SKM-1 (cell line): ENCODE measurements around the gene DLX3.

Experiments
- DNase-seq: peaks from one replicate; lab custom pipeline; 2025; ENCODE audit not compliant: unreplicated experiment; lab: John Stamatoyannopoulos, UW

The DLX3 gene

DNA sequence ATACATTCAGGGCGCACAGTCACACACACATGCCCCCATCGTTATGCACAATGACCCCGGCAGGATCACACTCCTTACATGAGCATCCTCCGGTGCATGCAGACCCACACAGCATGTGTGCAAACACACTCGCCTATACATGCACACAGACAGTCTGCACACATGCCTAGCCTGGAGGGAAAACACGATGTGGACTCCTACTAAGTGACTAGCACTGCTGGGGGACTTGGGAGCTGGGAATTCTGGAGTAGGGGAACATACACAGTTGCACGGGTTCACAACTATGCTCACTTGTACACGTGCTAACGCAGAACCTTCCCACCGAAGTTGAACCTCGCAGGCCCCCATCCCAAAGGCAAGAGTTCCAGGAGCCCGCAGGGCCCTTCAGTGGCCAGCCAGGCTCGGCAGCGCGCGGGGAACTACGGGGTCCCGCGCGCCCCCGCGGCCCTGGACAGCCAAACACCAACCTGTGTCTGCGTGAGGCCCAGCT, 2.0 kb downstream of the DLX3 start:
- no peak for DNase-seq

DNA sequence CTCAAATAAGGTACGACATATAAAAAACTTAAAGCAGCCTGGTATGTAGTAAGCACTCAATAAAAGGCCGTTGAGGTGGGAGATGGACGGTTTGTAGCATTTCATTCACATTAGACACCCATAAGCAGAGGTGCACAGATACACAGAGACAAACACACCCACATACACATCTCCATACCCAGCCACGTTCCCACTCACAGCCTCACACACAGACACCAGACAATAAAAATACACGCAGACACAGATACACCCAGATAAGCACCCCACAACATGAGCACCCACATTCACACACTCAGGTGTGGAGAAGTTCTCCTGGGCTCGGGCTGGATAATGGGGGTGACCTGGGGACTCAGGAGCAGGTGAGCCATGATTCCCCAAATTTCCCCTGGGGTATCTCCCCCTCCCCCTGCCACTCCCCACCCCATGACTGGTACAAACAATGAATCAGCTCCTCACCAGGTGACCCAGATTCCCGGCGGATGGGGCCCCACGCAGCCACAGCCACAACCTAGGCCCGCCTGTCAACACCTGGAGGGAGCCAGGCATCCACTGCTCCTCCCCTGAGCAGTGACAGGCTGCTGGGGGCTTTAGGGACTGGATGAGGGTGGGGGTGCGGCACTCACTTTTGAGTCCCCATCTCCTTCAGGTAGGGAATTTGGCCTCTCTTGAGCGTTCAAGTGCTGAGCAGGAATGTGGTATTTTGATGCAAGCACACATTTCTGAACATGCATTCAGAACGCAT, 2.7 kb downstream of the DLX3 start:
- no peak for DNase-seq

GRCh38 chr17:49991409-49991808, 3.6 kb downstream of the DLX3 start:
- no peak for DNase-seq

DNA sequence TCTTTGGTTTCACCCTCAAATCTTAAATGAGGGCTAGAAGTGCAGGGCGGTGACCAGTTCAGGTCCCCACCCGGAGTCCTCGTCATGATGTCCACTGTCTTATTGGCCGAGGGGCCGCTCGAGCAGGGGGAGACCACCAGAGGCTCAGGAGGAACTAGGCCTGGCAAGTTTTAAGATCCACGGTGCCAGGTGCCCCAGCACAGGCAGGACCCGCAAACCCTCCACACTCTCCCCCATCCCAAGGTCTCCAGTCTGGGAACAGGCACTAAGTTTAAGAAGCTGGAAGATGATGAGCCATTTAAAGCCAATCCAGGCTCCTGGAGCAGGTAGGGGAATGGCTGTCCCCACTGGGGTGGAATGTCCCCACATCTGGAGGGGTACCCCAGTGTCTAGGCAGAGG, 4.1 kb downstream of the DLX3 start:
- DNase-seq = no peak

- no peak for DNase-seq
These were observed 4.7 kb downstream of the DLX3 start for GRCh38 chr17:49990331-49990730.

DNA sequence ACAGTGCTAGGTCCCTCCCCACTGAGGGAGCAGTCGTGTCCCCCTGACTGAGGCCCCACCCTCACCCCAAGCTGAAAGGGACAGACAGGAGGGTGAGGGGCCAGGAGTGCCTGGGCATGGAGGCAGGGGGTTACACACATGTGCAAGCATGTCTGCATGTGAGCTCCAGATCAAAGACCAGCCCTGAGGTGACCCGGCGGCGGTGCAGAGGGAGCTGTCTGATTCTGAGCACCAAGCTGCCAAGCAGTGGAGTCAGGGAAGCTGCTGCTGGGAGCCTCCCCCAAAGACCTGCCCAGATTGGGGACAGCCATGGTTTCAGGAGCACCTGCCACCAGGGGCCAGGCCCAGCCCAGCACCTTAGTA, 5.5 kb downstream of the DLX3 start:
- no peak for DNase-seq

GRCh38 chr17:49987681-49988441, 7.2 kb downstream of the DLX3 start:
- DNase-seq = no peak

DNA sequence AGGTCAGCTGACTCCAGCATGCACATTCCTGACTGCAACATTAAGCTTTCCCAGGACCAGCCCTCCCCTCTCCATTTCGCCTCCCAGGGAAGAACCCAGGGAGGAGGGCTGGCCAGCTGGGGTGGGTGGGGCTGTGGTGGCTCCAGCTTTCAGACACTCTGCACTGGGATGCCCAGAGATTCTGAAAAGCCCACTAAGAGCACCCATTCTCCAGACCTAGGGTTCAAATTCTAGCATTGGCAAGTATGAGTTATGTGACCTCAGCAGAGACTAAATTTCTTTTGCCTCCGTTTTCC, 7.8 kb downstream of the DLX3 start:
- no peak for DNase-seq

DNA sequence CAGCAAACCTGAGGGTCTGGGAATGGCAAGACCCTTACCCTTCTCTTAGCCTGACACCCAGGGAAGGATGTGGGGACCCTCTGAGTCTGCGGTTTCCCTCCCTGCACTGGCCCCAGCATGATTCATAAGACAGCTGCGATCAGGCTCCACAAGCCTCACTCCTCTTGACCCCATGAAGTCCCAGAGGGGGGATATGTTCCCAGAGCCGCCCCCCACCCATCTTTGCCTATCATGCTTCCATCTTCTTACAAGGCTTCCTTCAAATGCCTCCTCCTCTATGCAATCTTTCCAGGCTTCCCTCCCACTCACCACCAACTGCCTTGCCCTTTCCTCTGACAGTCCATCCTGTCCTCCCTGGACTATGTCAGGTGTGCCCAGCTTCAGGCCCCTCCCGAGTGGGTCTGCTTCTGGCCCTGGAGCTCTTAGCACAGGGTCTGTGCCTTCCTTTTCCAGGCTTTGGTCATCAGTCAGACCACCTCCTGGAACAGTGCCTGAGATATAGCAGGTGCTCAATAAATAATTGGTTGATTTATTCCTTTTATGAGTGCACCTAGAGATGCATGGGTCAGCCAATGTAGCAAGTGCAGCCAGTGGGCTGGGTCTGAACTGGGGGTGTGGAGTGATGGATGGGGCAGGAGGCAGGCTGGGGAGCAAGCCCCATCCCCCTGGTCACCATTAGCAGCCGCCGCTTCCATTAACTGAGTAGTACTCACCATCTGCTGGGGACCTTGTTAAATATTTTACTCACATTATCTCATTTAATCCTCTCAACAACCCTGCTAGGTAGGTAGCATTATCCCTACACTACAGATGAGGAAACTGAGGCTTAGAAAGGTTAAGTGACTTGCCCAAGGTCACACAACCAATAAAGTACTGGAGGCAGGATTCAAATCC, 8.4 kb downstream of the DLX3 start:
- DNase-seq = no peak

DNA sequence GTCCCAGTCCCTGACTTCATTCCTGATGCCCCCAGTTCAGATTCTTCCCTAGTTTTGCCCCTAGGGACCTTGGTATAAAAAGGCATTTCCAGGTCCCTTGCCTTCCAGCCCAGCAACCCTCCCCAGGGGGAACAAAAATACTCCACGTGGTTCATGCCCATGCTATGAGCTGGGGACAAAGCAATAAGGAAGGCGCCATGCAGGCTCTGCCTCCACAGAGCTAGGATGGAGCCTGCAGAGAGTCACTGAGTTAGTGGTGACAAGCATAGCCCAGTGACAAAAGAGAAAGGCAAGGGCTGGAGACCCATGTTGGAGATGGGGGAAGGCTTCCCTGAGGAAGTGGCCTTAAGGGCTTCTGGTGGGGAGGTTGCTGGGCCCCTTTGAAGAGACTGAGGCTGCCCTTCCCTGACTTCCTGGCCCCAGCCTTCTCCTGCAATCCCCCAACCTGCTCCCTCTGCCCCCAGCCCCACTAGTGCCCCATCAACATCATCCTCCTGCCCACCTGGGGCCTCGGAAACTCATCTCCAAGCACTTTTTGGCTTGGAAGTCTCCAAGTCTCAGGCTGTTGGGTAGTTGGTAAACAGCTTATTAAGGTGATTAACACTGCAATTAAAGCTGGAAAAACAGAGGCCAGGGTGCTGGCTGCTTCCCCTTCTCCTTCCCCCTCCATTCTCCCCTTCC, 9.6 kb downstream of the DLX3 start:
- no peak for DNase-seq

DNA sequence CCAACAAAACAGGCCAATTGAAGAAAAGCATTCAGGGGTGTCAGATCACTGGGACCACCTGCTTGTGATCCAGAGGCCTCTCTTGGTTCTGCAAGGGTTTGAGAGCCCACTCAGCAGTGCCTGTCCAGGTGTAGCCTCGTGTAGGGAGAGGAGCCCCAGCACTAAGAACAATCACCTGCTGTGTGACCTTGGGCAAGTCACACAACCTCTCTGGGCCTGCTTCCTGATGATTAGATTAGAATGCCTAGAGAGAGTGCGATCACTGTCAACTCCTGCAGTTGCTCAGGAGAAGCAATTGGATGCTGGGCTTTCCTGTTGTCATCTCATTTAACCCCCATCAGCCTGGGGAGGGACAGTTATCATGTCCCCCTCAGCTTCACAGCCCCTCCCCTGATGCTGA, 10.2 kb downstream of the DLX3 start:
- no peak for DNase-seq

- no peak for DNase-seq
These were observed 10.7 kb downstream of the DLX3 start for GRCh38 chr17:49984283-49984682.

DNA sequence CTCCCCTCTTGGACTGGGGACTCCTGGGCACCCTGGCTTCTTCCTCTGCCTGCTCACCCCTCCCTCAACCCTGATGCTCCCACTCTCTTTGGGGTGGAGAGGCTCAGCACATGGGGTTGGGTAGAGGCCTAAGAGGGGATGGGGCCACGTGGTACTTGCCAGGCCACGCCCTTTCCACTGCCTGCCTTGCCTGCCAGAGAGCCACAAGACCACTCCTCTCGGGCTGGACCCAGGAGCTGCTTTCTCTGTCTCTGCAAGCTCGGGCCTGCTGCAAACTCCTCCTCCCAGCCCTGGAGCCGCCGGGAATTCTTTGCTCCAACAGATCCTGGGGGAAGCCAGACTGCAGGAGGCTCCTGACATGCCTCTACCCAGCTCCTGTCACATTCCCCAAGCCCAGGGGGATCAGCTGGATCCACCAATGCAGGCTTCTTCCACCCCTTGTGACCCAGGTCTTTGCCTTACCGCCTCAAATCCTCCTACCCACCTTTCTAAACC, 14.3 kb downstream of the DLX3 start:
- DNase-seq = no peak

- no peak for DNase-seq
These were observed 15.1 kb downstream of the DLX3 start for GRCh38 chr17:49979748-49980479.

- DNase-seq = peak; percentile 28
These were observed 16.5 kb downstream of the DLX3 start for GRCh38 chr17:49978501-49978900.

DNA sequence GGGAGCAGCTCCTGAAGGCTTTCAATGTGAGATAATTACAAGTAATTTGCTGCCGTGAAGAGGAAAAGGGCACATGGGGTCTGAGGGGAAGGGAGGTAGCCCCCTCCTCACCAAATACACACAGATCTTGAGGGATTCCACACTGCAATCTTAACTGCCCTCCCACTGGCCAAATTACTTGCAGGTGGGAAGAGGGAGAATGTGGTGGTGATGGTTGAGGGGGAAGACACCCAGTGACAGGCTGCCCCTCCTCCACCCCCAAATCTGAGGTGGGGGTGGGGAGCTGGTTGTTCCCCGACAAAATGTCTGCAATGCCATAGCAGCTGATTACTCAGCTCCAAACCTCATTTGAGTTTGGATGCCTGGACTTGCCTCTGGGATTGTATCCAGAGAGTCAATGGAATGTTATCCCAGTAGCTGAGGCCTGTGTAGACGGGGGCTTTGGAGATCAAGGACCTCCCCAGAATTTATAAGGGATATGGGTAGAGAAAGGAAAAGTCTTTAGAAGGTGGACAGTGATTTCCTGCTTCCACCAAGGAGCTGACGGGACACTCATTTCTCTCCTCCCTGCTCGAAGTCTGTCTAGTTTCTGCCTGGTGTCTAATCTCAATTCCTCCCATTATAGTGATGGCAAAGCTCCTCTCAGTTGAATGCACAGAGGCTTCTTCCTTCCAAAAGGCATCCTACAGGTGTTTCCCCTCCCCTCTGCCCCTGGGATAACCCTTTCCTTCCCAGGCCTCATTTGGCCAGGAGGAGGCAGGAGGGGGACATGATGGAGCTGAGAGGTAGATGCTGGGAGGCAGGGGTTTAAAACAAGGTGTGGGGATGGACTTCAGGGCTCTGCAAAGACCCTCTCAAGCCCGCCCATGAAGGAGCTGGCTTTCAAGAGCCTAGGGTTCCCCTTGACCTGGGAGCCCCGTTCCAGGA, 17.3 kb downstream of the DLX3 start:
- DNase-seq = no peak

DNA sequence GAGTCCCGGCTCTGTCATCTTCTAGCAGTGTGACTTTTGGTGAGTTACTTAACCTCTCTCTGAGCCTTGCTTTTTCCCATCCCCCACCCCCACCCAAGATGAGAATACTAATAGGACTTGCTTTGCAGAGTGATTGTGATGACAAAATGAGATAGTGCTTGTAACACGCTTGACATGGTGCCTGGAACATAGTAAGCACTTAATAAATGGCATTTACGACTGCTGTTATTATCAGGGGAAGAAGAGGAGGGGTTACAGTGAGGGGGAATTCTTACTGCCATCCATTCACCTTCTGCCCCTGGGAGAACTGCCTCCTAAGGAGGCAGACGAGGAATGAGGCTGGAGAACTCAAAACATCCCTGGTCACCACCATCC, 18.2 kb downstream of the DLX3 start:
- no peak for DNase-seq

GRCh38 chr17:49976163-49976827, 18.7 kb downstream of the DLX3 start:
- no peak for DNase-seq

DNA sequence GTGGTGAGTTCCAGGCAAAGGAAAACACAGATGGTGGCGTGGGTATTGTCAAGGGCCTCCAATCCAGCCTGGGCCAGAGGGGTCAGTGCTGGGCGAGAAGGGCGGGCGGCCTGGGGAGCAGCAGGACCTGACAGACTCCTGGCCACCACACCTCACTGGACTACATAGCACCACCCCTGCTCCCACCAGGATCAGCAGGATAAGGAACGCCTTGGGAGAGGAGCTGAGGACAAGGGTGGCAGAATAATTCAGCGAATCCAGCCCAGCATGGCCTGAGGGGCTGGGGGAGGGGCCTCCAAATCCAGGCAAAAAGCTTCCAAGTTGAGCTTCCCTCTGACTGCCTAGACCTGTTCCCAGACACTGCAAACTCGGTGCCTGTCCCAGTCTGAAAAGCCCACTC, 19.5 kb downstream of the DLX3 start:
- DNase-seq = no peak
